GM10248 (cell line): ENCODE results near the gene IRX4.

ENCODE experiments used
- CTCF ChIA-PET: fragments of 300-600 bp; sonication (Branson Sonifier 250); formaldehyde crosslinking; extraction: SDS; loops from one replicate; lab custom pipeline; 2021; ENCODE audit warnings: antibody characterized with exemption; lab: Yijun Ruan, JAX
- POLR2A ChIA-PET: fragments of 350-650 bp; sonication (Branson Sonifier 250); formaldehyde crosslinking; extraction: SDS; loops from one replicate; lab custom pipeline; 2020; ENCODE audit warnings: antibody characterized with exemption; lab: Yijun Ruan, JAX
- DNase-seq: peaks from one replicate; pipeline ENCODE4 v3.0.0; 2012; ENCODE audit errors: extremely low spot score
- TF ChIP-seq, protein P1 (sequence below): IDR thresholded peaks from 2 replicates; pipeline ENCODE4 v1.5.1; 2012; ENCODE audit warnings: mild to moderate bottlenecking, low read depth; ENCODE audit errors: extremely low read depth, missing control alignments, control extremely low read depth

The IRX4 gene

DNA sequence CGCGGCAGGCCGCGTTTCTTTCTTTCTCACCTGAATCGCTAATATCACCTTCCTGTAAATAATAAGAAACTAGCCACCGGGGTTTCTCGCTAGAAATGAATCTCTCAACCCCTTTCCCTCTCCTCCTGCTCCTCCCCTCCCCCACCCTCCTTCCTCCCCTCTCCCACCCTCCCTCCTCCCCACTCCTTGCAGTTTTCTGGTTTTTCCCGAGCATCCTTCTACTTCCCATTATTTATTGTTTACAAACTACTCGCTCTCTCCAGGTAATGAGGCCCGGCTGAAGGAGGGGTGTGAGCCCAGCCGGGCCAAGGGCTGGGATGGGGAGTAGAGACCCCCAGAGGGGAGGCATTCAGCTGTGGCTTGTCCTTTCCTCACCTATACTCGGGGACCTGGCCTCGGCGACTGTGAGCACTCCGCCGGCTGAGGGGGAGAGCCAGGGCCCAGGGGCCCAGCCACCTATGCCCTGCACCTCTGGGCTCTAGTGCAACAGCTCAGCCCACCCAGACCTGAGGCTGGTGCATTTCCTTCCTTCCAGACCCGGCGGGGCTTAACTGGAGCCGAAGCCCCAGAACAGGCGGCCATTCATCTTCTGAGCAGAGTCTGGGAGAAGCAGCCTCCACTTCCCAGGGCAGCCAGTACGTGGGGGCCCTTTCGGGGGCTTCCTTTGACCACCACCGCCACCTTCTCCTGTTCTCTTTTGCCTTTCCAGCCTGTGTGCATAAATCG, 2.1 kb upstream of the IRX4 start:
- DNase-seq, result no peak
- POLR2A ChIA-PET, result no interaction called here
- TF ChIP-seq, protein P1, sequence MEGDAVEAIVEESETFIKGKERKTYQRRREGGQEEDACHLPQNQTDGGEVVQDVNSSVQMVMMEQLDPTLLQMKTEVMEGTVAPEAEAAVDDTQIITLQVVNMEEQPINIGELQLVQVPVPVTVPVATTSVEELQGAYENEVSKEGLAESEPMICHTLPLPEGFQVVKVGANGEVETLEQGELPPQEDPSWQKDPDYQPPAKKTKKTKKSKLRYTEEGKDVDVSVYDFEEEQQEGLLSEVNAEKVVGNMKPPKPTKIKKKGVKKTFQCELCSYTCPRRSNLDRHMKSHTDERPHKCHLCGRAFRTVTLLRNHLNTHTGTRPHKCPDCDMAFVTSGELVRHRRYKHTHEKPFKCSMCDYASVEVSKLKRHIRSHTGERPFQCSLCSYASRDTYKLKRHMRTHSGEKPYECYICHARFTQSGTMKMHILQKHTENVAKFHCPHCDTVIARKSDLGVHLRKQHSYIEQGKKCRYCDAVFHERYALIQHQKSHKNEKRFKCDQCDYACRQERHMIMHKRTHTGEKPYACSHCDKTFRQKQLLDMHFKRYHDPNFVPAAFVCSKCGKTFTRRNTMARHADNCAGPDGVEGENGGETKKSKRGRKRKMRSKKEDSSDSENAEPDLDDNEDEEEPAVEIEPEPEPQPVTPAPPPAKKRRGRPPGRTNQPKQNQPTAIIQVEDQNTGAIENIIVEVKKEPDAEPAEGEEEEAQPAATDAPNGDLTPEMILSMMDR, result no peak
- CTCF ChIA-PET, result no interaction called here

DNA sequence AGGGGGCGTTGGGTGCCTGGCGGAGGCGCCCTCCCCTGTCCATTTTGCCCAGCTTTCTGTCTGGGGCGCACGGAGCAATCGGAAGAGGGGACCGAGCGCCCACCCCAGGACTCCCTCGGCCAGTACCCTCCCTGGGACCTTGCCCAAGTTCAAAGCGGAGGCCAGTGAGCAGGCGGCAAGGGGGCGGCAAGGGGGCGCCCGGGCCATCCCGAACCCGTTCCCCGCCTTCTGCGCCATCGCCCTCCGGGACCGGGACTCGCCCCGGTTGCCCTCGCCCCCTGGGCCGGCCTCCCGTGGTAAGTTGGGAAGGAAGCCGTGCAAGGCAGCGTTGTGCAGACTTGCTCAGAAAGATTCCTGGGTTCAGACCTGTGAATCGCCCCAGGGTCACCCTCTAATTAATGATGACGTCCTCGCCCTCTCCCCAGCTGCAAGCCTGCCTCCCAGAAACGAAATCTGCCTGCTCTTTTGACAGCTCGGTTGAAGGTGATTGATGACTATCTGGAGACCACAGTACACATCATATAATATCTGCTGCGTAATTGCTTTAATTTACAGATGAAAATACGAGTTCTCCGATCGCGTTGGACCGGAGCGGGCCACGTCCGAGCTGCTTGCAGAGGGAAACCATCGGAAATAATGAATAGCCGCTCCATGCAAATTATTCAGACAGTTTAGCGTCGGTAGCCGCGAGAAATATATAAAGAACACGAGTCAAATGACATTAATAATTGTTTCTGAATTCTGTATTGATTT, 1.4 kb upstream of the IRX4 start:
- TF ChIP-seq, protein P1, result no peak
- no peak for DNase-seq
- CTCF ChIA-PET, result no interaction called here
- POLR2A ChIA-PET, result no interaction called here

DNA sequence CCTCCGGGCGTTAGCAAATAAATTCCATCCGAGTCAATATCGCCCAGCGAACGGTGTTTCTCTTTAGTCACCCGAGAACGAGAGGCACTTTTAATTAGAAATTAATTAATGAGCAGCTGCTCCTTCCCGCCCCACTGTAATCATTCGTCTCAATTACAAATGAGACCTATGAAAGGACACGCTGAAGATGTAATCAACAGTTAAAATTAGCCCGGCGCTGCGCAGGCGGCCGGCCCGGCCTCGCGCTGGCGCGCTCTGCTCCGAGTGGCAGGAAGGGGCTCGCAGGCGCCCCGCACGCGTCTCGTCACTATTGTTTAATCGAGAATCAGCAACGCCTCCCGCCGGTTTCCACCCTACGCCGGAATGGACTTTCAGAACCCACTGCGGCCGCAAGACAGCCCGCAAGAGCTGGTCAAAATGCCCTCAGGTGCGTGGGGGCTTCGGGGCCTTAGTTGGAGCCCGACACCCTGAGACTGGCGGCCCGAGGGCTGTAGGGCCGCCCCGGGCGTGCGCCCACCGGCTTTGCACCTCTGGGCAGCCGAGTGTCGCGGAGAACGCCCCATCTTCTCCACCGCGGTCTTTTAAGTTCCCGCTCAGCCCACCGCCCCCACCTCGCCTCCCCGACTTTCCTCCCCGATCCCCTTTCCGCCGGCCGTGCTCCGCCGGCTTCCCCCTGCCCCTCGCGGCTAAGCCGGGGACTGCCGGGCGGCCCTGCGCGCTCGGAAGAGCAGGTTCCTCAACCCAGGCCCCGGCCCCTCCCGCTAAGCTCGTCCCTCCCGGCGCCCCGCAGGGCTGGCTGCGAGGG, 597 bp upstream of the IRX4 start:
- DNase-seq, result no peak
- CTCF ChIA-PET, result no interaction called here
- TF ChIP-seq, protein P1, result no peak
- POLR2A ChIA-PET, result no interaction called here

DNA sequence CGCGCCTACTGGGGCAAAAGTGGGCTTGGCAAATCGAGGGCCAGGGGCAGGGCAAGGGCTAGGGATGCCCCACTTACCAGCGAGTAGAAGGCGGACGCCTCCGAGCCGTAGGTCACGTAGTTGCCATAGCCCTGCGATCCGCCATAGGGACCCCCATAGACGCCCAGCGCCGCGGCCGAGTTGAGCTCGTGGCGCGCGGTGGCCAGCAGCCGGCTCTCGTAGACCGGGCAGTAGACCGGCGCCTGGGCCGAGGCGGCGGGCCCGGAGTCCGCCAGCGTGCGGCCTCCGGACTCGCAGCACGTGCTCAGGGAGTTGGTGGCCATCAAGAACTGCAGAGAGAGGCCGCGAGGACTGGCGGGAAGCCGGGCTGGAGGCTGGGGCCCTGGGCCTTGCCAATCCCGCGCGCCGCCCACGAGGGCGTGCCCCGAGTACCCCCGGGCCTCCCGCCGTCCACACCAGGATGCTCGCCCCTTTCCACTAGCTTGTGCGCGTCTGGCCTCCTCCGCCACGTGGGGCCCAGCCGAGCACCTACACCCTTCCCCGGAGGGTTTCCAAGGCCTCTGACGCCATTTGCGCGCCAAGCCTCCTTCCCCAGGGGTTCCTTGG, 891 bp downstream of the IRX4 start:
- ChIA-PET POLR2A (no interaction called here), CTCF (no interaction called here)
- TF ChIP-seq, protein P1, result no peak
- no peak for DNase-seq

DNA sequence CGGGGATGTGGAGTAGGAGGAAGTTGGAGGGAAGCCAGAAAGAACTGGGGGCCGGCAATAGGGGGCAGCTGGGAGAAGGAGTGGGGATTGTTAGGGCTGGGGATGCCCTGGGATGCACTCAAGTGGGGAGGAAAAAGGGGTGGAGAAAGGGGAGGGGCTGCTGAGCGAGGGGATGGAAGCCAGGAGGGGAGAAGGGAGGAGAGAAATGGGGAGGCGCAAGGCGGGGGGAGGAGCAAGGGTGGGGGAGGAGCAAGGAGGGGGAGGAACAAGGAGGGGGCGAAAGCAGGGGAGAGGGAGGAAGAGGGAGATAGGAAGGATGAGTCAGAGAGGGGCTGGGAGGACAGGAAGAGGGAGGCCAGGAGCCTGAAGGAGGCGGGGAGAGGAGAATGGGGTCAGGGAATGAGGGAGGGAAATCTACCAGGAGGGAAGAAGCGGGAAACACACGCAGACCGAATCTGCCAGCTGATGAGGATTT, 1.6 kb downstream of the IRX4 start:
- ChIA-PET CTCF (no interaction called here), POLR2A (no interaction called here)
- DNase-seq, result no peak
- TF ChIP-seq, protein P1, result no peak
